H1 (cell line): Measurements from ENCODE around the gene WDR4. TPM values are rescaled to one million over a fixed set of nuclear protein-coding genes. Genes with fewer than 3 reads are reported as not detected.

Experiments used
- RNF2 ChIP-seq: fragments of 200-900, 300-1000 bp; sonication (generic); IDR thresholded peaks from 2 replicates; pipeline ENCODE4 v1.7.1; 2016; ENCODE audit warnings: borderline replicate concordance, low read depth, mild to moderate bottlenecking, antibody characterized with exemption, low read length; ENCODE audit not compliant: poor library complexity, severe bottlenecking; ENCODE audit errors: missing control alignments
- SRF ChIP-seq: IDR thresholded peaks from 2 replicates; pipeline ENCODE4 v1.6.1; 2011; ENCODE audit warnings: mild to moderate bottlenecking, low read depth, low read length, moderate library complexity
- TAF1 ChIP-seq: IDR thresholded peaks from 2 replicates; pipeline ENCODE4 v1.6.1; 2011; ENCODE audit warnings: mild to moderate bottlenecking, low read depth, low read length
- polyA plus RNA-seq, 7 experiments: library from polyadenylated mRNA; depleted of rRNA in 3 of 7; stranded (reverse) in 5 of 7; unstranded in 2 of 7; fragments of >200 nt in 5 of 7; fragments of 200-250 nt in 2 of 7; gene quantifications; 1 replicate in 5 of 7; 2 replicates in 1 of 7; 4 replicates in 1 of 7; pipeline versions ENCODE4 v1.2.1 to v1.2.3, GENCODE V29; 2011 to 2013; ENCODE audit warnings: missing spikeins in 2 of 7, mixed read lengths in 2 of 7
- total RNA-seq: library from RNA; stranded (reverse); fragmentation: NEBNext Ultra II Directional; extraction: Animal tissue kit (Norgen Biotek cat#: 25700); gene quantifications from 2 replicates; pipeline ENCODE4 v1.2.1, GENCODE V29; 2021

Gene WDR4
- total and polyA plus RNA-seq, 2 of the 8 experiments (the other 6 are each of a cell fraction or from before 2014, with no cell fraction given): 28.9 to 47.8 TPM

- TF ChIP-seq RNF2 (no peak), SRF (no peak), TAF1 (no peak)
Observed at GRCh38 chr21:42847726-42848125, 31.6 kb downstream of the WDR4 start (continued).
